Astrocyte (in vitro differentiated cells and primary cell): ENCODE data around the gene OSTM1. TPM values are rescaled to one million over a fixed set of nuclear protein-coding genes. Genes with fewer than 3 reads are reported as not detected.
A peak's percentile ranks its signal among the peaks of the same experiment; 100 is the strongest.
"Not testable (repeated sequence)": the region's sequence is repeated elsewhere in the genome, so short reads cannot be mapped to it uniquely, and the experiment has no call there.

Source experiments
- DNase-seq: peaks from one replicate; pipeline ENCODE4 v3.0.0-alpha.2; 2010; ENCODE audit warnings: low read depth
- FAIRE-seq: peaks from 2 replicates; lab custom pipeline; 2011; peaks lifted over from hg19 to GRCh38; lab: Jason Lieb, UNC
- H2AFZ ChIP-seq: 2 replicates; pipeline ENCODE4 v1.6.0; 2012; ENCODE audit warnings: low read depth, low read length, inconsistent platforms
- H3K27ac ChIP-seq: 2 replicates; pipeline ENCODE4 v1.5.1; 2011; ENCODE audit warnings: low read depth, low read length, inconsistent platforms
- H3K27me3 ChIP-seq: 2 replicates; pipeline ENCODE4 v1.6.0; 2011; ENCODE audit warnings: low read length, inconsistent platforms; ENCODE audit not compliant: insufficient read depth
- H3K36me3 ChIP-seq: 2 replicates; pipeline ENCODE4 v1.5.1; 2011; ENCODE audit warnings: low read length, inconsistent platforms; ENCODE audit not compliant: insufficient read depth
- H3K4me1 ChIP-seq: 2 replicates; pipeline ENCODE4 v1.5.1; 2011; ENCODE audit warnings: low read length, inconsistent platforms; ENCODE audit not compliant: insufficient read depth
- H3K4me2 ChIP-seq: 2 replicates; pipeline ENCODE4 v1.6.0; 2012; ENCODE audit warnings: low read length, inconsistent platforms
- H3K4me3 ChIP-seq: 2 replicates; pipeline ENCODE4 v1.5.1; 2011; ENCODE audit warnings: low read depth, mild to moderate bottlenecking, low read length, inconsistent platforms; ENCODE audit not compliant: insufficient read depth
- H3K79me2 ChIP-seq: 2 replicates; pipeline ENCODE4 v1.6.0; 2012; ENCODE audit warnings: mild to moderate bottlenecking, low read length, inconsistent platforms; ENCODE audit not compliant: insufficient read depth
- H3K9ac ChIP-seq: 2 replicates; pipeline ENCODE4 v1.6.0; 2012; ENCODE audit warnings: mild to moderate bottlenecking, low read length, inconsistent platforms
- H3K9me3 ChIP-seq: 2 replicates; pipeline ENCODE4 v1.5.1; 2012; ENCODE audit warnings: low read depth, mild to moderate bottlenecking, low read length, inconsistent platforms; ENCODE audit not compliant: insufficient read depth
- H4K20me1 ChIP-seq: 2 replicates; pipeline ENCODE4 v1.6.0; 2012; ENCODE audit warnings: low read length, inconsistent platforms; ENCODE audit not compliant: insufficient read depth
- H3K27ac Mint-ChIP-seq: one replicate; pipeline ENCODE4 v1.8.0; 2021; ENCODE audit warnings: mild to moderate bottlenecking, mixed read lengths; ENCODE audit not compliant: unreplicated experiment
- H3K27me3 Mint-ChIP-seq: one replicate; pipeline ENCODE4 v1.8.0; 2021; ENCODE audit warnings: low read depth, mixed read lengths; ENCODE audit not compliant: unreplicated experiment
- H3K36me3 Mint-ChIP-seq: one replicate; pipeline ENCODE4 v1.8.0; 2021; ENCODE audit warnings: low read depth, mixed read lengths; ENCODE audit not compliant: unreplicated experiment
- H3K4me1 Mint-ChIP-seq: one replicate; pipeline ENCODE4 v1.8.0; 2021; ENCODE audit warnings: low read depth, mixed read lengths; ENCODE audit not compliant: unreplicated experiment
- H3K4me3 Mint-ChIP-seq: one replicate; pipeline ENCODE4 v1.8.0; 2021; ENCODE audit warnings: mild to moderate bottlenecking, moderate library complexity, mixed read lengths; ENCODE audit not compliant: unreplicated experiment
- H3K9me3 Mint-ChIP-seq: one replicate; pipeline ENCODE4 v1.8.0; 2021; ENCODE audit warnings: mild to moderate bottlenecking, mixed read lengths; ENCODE audit not compliant: unreplicated experiment
- EZH2 ChIP-seq: IDR thresholded peaks from 2 replicates; pipeline ENCODE4 v1.6.1; 2012; ENCODE audit warnings: mild to moderate bottlenecking, low read length, inconsistent platforms; ENCODE audit not compliant: insufficient read depth
- total RNA-seq: library from RNA; stranded (reverse); gene quantifications from 2 replicates; pipeline ENCODE4 v1.2.1, GENCODE V29; 2021
- TF ChIP-seq, protein P1 (sequence below): IDR thresholded peaks from 2 replicates; pipeline ENCODE4 v1.5.1; 2011; ENCODE audit warnings: low read depth, mild to moderate bottlenecking, inconsistent platforms, low read length, moderate library complexity; ENCODE audit not compliant: insufficient read depth

Gene OSTM1
- total RNA-seq, 1 donor from 2014 or later, result 58.3 TPM

DNA sequence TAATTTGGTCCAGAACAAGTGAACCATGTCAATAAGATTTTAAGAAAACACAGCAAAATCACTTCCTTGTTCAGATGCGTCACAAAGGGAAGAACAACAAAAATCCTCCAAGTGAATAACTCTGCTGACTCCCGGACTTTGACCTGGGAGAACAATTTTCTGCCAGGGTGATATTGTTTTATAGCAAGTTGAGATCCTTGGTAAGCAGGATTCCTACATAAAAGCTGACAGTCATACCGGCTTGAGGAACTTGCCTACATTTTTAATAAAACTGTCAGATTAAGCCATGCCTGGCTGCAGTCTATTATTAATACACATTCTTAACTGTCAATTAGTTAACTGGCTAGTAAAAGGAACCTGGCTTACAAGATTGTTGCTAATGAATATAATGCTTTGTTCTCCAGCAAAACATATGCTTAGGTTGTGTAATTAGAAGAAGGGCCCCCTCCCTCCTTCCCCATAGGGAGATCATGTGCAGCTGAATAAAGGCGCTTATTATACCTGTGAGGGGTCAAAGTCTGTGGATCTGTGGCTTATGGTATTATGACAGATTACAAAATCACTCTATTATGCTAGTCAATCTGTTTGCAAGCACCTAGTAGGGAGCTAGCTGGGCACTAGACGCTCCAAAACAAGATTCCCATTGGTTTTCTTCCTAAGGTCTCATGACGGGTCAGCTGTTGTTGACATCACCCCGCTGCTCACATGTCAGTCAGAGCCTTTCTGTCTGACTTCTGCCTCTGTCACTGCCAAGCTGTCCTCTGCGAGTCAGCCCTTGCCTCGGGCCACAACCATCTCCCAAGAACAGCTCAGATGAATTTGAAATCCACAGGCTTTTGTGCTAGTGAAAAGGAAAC lies 71.9 kb downstream of the OSTM1 start:
- no peak for FAIRE-seq
- Histone ChIP-seq H3K27ac (no peak overlapping the region), H3K4me1 (no peaks in the 10 kb centered on the region), H3K27me3 (no peaks in the 10 kb centered on the region), H3K4me2 (no peak overlapping the region), H3K4me3 (no peak overlapping the region), H3K36me3 (no peaks in the 10 kb centered on the region), H2AFZ (peak overlapping the region; percentile 54), H4K20me1 (no peaks in the 10 kb centered on the region), H3K9me3 (no peaks in the 10 kb centered on the region), H3K79me2 (no peaks in the 10 kb centered on the region), H3K9ac (no peak overlapping the region)
- no peak for DNase-seq
- H3K27me3 Mint-ChIP-seq, result peaks cover 2% of the 10 kb centered on the region
- no peaks in the 10 kb centered on the region for H3K36me3 Mint-ChIP-seq
- peaks cover 1% of the 10 kb centered on the region for H3K4me1 Mint-ChIP-seq
- H3K9me3 Mint-ChIP-seq, result no peaks in the 10 kb centered on the region
- H3K4me3 Mint-ChIP-seq, result no peak overlapping the region
- TF ChIP-seq, protein P1, sequence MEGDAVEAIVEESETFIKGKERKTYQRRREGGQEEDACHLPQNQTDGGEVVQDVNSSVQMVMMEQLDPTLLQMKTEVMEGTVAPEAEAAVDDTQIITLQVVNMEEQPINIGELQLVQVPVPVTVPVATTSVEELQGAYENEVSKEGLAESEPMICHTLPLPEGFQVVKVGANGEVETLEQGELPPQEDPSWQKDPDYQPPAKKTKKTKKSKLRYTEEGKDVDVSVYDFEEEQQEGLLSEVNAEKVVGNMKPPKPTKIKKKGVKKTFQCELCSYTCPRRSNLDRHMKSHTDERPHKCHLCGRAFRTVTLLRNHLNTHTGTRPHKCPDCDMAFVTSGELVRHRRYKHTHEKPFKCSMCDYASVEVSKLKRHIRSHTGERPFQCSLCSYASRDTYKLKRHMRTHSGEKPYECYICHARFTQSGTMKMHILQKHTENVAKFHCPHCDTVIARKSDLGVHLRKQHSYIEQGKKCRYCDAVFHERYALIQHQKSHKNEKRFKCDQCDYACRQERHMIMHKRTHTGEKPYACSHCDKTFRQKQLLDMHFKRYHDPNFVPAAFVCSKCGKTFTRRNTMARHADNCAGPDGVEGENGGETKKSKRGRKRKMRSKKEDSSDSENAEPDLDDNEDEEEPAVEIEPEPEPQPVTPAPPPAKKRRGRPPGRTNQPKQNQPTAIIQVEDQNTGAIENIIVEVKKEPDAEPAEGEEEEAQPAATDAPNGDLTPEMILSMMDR, result no peak
- no peak for TF ChIP-seq EZH2
- peak overlapping the region; percentile 28 for H3K27ac Mint-ChIP-seq

DNA sequence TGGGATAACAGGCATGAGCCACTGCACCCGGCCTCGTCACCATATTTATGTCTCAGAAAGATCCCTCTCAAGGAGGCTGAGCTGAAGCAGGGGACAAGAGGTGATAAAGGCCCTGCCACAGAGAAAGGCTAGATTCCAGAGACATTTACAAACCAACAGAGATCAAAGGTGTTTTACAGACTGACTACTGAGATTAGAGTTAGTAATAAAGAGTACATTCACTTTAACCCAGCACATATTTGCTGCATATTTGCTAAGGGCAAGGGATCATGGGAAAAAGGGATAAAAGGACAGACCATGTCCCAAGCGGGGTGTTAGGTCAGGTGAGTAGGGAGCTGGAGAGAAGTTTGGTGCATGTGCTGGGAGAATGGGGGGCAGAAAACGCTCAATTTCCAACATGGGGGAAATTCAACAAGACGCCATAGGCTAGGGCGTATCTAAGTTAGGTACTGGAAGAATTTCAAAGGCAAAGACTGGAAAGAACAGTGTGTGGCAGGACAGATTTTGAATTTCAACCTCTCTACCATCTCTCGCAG lies 72.8 kb downstream of the OSTM1 start:
- no peaks in the 10 kb centered on the region for H3K9me3 ChIP-seq
- H3K27me3 Mint-ChIP-seq, result peaks cover 2% of the 10 kb centered on the region
- H3K27ac ChIP-seq, result no peak overlapping the region
- no peak overlapping the region for H3K4me3 ChIP-seq
- H3K36me3 ChIP-seq, result no peaks in the 10 kb centered on the region
- TF ChIP-seq EZH2, result no peak
- TF ChIP-seq, protein P1, result no peak
- no peaks in the 10 kb centered on the region for H3K4me1 ChIP-seq
- DNase-seq (no peak), FAIRE-seq (no peak)
- H3K4me1 Mint-ChIP-seq, result peaks cover 1% of the 10 kb centered on the region
- H3K9ac ChIP-seq, result no peak overlapping the region
- no peaks in the 10 kb centered on the region for H3K36me3 Mint-ChIP-seq
- no peak overlapping the region for H3K4me3 Mint-ChIP-seq
- no peaks in the 10 kb centered on the region for H3K9me3 Mint-ChIP-seq
- H3K79me2 ChIP-seq, result no peaks in the 10 kb centered on the region
- H4K20me1 ChIP-seq, result no peaks in the 10 kb centered on the region
- H3K4me2 ChIP-seq, result no peak overlapping the region
- H2AFZ ChIP-seq, result no peak overlapping the region
- no peak overlapping the region for H3K27ac Mint-ChIP-seq
- no peaks in the 10 kb centered on the region for H3K27me3 ChIP-seq

DNA sequence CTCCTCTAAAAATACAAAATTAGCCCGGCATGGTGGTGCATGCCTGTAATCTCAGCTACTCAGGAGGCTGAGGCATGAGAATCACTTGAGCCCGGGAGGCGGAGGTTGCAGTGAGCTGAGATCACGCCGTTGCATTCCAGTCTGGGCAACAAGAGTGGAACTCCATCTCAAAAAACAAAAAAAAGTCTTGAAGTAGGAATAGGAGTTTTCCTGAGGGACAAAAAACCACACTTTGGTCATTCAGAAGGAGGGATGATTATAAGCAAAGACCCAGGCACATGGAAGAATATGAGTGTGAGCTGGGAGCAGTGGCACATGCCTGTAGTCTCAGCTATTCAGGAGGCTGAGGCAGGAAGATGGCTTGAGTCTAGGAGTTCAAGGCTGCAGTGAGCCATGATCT lies 74.3 kb downstream of the OSTM1 start:
- H4K20me1 ChIP-seq, H3K4me3 Mint-ChIP-seq, H3K27me3 Mint-ChIP-seq, DNase-seq, H3K79me2 ChIP-seq, H3K27me3 ChIP-seq, H3K36me3 ChIP-seq, H3K27ac Mint-ChIP-seq, H3K27ac ChIP-seq, H3K9me3 Mint-ChIP-seq, H3K9ac ChIP-seq, H3K9me3 ChIP-seq, H3K4me2 ChIP-seq, H3K4me1 Mint-ChIP-seq, FAIRE-seq, H3K4me3 ChIP-seq, H3K36me3 Mint-ChIP-seq, H3K4me1 ChIP-seq, H2AFZ ChIP-seq: not testable (repeated sequence)
